CD14-positive monocyte (primary cell): ENCODE data around the gene SLC37A3. TPM values are rescaled to one million over a fixed set of nuclear protein-coding genes. Genes with fewer than 3 reads are reported as not detected.

Experiments used
- DNase-seq, 3 donors: peaks; one replicate each; pipeline ENCODE4 v3.0.0-alpha.2; 2011 to 2022
- H2AFZ ChIP-seq: 2 replicates; pipeline ENCODE4 v1.6.0; 2012; ENCODE audit warnings: mild to moderate bottlenecking, low read depth, low read length, inconsistent platforms; ENCODE audit not compliant: insufficient read depth, poor library complexity, severe bottlenecking
- H3K27ac ChIP-seq, 2 donors: 1 replicate in 1 of 2; 2 replicates in 1 of 2; pipeline ENCODE4 v1.5.1; 2012 to 2013; ENCODE audit warnings: low read length in 2 of 2, control low read depth in 1 of 2, inconsistent platforms in 1 of 2, low read depth in 1 of 2, mild to moderate bottlenecking in 1 of 2
- H3K27me3 ChIP-seq, 2 donors: one replicate each; pipeline versions ENCODE4 v1.6.0 to v1.6.1; 2011 to 2013; ENCODE audit warnings: low read length in 2 of 2; ENCODE audit not compliant: control insufficient read depth in 2 of 2, insufficient read depth in 2 of 2
- H3K36me3 ChIP-seq, 2 donors: replicated peaks in 1 of 2; 1 replicate in 1 of 2; 2 replicates in 1 of 2; pipeline versions ENCODE4 v1.5.1 to v1.6.1; 2012 to 2013; ENCODE audit warnings: low read length in 2 of 2, control low read depth in 1 of 2, inconsistent platforms in 1 of 2, mild to moderate bottlenecking in 1 of 2; ENCODE audit not compliant: insufficient read depth in 2 of 2, control insufficient read depth in 1 of 2
- H3K4me1 ChIP-seq, 2 donors: 1 replicate in 1 of 2; 2 replicates in 1 of 2; pipeline versions ENCODE4 v1.5.1 to v1.6.1; 2012 to 2013; ENCODE audit warnings: low read length in 2 of 2, control low read depth in 1 of 2, inconsistent platforms in 1 of 2, mild to moderate bottlenecking in 1 of 2, moderate library complexity in 1 of 2; ENCODE audit not compliant: insufficient read depth in 2 of 2, control insufficient read depth in 1 of 2
- H3K4me2 ChIP-seq: replicated peaks from 2 replicates; pipeline ENCODE3; 2012; ENCODE audit warnings: low read length, moderate library complexity, mild to moderate bottlenecking; ENCODE audit not compliant: poor library complexity, severe bottlenecking; ENCODE audit errors: extremely low read depth
- H3K4me3 ChIP-seq, 3 experiments: fragments of 200-600 bp in 1 of 3; sonication (generic) in 1 of 3; replicated peaks in 1 of 3; 1 replicate in 2 of 3; 2 replicates in 1 of 3; pipeline ENCODE4 v1.5.1; 2011 to 2013; ENCODE audit warnings: low read length in 3 of 3, mild to moderate bottlenecking in 3 of 3, control low read depth in 2 of 3, low read depth in 2 of 3, inconsistent platforms in 1 of 3, moderate library complexity in 1 of 3
- H3K79me2 ChIP-seq: 2 replicates; pipeline ENCODE4 v1.6.0; 2012; ENCODE audit warnings: mild to moderate bottlenecking, control low read depth, inconsistent platforms, low read length, moderate library complexity; ENCODE audit not compliant: insufficient read depth
- H3K9ac ChIP-seq: 2 replicates; pipeline ENCODE4 v1.6.0; 2017; ENCODE audit warnings: low read length, mild to moderate bottlenecking; ENCODE audit not compliant: insufficient read depth, poor library complexity, severe bottlenecking
- H3K9me3 ChIP-seq, 2 donors: replicated peaks in 1 of 2; 1 replicate in 1 of 2; 2 replicates in 1 of 2; pipeline versions ENCODE4 v1.5.1 to v1.6.1; 2012 to 2013; ENCODE audit warnings: low read length in 2 of 2, control low read depth in 1 of 2; ENCODE audit not compliant: control insufficient read depth in 1 of 2, insufficient read depth in 1 of 2
- H4K20me1 ChIP-seq: 2 replicates; pipeline ENCODE4 v1.6.0; 2012; ENCODE audit warnings: mild to moderate bottlenecking, low read length, control low read depth, moderate library complexity; ENCODE audit not compliant: insufficient read depth
- H3K27ac Mint-ChIP-seq, 7 donors: one replicate each; pipeline ENCODE4 v1.8.0; 2020; ENCODE audit warnings: mild to moderate bottlenecking in 7 of 7, mixed read lengths in 7 of 7, moderate library complexity in 6 of 7, inconsistent platforms in 2 of 7
- H3K27me3 Mint-ChIP-seq, 3 donors: one replicate each; pipeline ENCODE4 v1.8.0; 2021 to 2022; ENCODE audit warnings: low read depth in 3 of 3, mild to moderate bottlenecking in 3 of 3, mixed read lengths in 3 of 3, moderate library complexity in 3 of 3, inconsistent platforms in 1 of 3
- H3K36me3 Mint-ChIP-seq, 2 donors: one replicate each; pipeline ENCODE4 v1.8.0; 2020; ENCODE audit warnings: mixed read lengths in 2 of 2, inconsistent platforms in 1 of 2, mild to moderate bottlenecking in 1 of 2
- H3K4me1 Mint-ChIP-seq: one replicate; pipeline ENCODE4 v1.8.0; 2020; ENCODE audit warnings: mild to moderate bottlenecking, mixed read lengths
- H3K4me3 Mint-ChIP-seq, 2 donors: one replicate each; pipeline ENCODE4 v1.8.0; 2020; ENCODE audit warnings: mild to moderate bottlenecking in 2 of 2, mixed read lengths in 2 of 2, moderate library complexity in 1 of 2
- H3K9me3 Mint-ChIP-seq, 7 donors: one replicate each; pipeline ENCODE4 v1.8.0; 2020 to 2022; ENCODE audit warnings: mixed read lengths in 7 of 7, mild to moderate bottlenecking in 6 of 7, moderate library complexity in 6 of 7, inconsistent platforms in 2 of 7
- WGBS: methylation state at CpG from one replicate; pipeline ENCODE4 v1.1.5; 2013; ENCODE audit warnings: missing lambda C conversion rate; ENCODE audit not compliant: insufficient coverage; 5-methylcytosine and 5-hydroxymethylcytosine counted together
- intact Hi-C, 2 donors: fragments of 100-400 bp; cut with micrococcal nuclease; formaldehyde crosslinking; loops; one replicate each; pipeline versions ENCODE4 v1.15.0 to v1.15.1; 2023
- polyA plus RNA-seq, 3 donors: library from polyadenylated mRNA; depleted of rRNA in 1 of 3; unstranded in 2 of 3; stranded (reverse) in 1 of 3; fragments of 300-500 nt in 2 of 3; fragments of >200 nt in 1 of 3; fragmentation: Illumina TruSeq in 2 of 3; gene quantifications; 1 replicate in 2 of 3; 2 replicates in 1 of 3; pipeline ENCODE4 v1.2.3, GENCODE V29; 2012 to 2021
- TF ChIP-seq, protein P1 (sequence below): fragments of 200-600 bp; IDR thresholded peaks from one replicate; pipeline ENCODE4 v1.8.0; 2022; ENCODE audit warnings: antibody characterized with exemption, mild to moderate bottlenecking

The SLC37A3 gene
- polyA plus RNA-seq, 3 donors = 3.1 to 26.1 (median 5.2) TPM

DNA sequence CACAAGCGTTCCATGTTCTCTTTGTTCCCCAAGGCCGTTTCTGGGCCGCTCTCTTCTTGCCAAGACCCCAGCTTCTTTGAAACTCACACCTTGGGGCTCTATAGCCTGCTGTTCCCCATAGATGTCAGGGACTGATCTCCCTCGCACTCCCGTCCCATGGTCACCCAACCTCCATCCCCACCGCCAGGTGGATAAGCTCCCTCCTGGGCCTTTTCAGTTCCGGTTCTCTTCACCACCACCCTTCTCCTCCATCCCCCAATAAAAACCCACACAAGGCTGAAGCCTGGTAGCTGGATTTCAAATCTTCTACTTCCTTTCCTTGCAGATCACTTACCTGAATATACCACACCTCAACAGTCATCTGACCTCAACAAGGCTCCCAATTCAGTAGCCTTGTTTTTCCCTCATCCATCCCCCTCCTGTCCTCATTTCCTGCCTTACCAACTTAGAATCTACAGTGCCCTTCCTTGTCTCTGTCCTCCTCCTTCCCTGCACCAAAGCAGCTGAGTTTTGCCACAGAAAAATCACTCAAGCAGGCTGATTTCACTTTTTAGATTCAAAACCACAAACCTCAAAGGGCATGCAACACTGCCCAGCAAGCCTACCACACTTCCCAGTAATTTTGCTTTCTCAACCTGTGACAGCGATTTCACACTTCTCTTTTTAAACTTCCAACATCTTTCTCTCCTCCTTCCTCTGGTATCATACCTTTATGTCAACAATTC, 7.7 kb downstream of the SLC37A3 start:
- TF ChIP-seq, protein P1, sequence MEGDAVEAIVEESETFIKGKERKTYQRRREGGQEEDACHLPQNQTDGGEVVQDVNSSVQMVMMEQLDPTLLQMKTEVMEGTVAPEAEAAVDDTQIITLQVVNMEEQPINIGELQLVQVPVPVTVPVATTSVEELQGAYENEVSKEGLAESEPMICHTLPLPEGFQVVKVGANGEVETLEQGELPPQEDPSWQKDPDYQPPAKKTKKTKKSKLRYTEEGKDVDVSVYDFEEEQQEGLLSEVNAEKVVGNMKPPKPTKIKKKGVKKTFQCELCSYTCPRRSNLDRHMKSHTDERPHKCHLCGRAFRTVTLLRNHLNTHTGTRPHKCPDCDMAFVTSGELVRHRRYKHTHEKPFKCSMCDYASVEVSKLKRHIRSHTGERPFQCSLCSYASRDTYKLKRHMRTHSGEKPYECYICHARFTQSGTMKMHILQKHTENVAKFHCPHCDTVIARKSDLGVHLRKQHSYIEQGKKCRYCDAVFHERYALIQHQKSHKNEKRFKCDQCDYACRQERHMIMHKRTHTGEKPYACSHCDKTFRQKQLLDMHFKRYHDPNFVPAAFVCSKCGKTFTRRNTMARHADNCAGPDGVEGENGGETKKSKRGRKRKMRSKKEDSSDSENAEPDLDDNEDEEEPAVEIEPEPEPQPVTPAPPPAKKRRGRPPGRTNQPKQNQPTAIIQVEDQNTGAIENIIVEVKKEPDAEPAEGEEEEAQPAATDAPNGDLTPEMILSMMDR = no peak
- Histone ChIP-seq H4K20me1 (peaks cover 34% of the 10 kb centered on the region), H3K27me3 (peaks cover 0 to 7% of the 10 kb centered on the region in 2 donors), H3K4me3 (peak overlapping the region in 1 of 3 experiments; percentile 54), H3K27ac (peak overlapping the region; percentile 15 to 42), H3K9me3 (no peaks in the 10 kb centered on the region), H3K79me2 (peaks cover 3% of the 10 kb centered on the region), H2AFZ (no peak overlapping the region), H3K4me2 (peak overlapping the region; percentile 62), H3K36me3 (no peaks in the 10 kb centered on the region), H3K9ac (no peak overlapping the region), H3K4me1 (peaks cover 53 to 59% of the 10 kb centered on the region in 2 donors)
- intact Hi-C loops = no loop called here
- DNase-seq = peak; percentile 42 to 66 (median 57)
- peaks cover 0 to 2% (median 0%) of the 10 kb centered on the region in 7 donors for H3K9me3 Mint-ChIP-seq
- peaks cover under 1% of the 10 kb centered on the region for H3K4me1 Mint-ChIP-seq
- H3K36me3 Mint-ChIP-seq = peaks cover 2 to 10% of the 10 kb centered on the region in 2 donors
- no peak overlapping the region for H3K4me3 Mint-ChIP-seq
- H3K27me3 Mint-ChIP-seq = peaks cover 0 to 11% (median 4%) of the 10 kb centered on the region in 3 donors
- H3K27ac Mint-ChIP-seq = no peak overlapping the region
- 45% methylated on average over 8 of the region's 8 CpGs for WGBS

GRCh38 chr7:140390034-140390433, 8.3 kb downstream of the SLC37A3 start:
- intact Hi-C loops = no loop called here
- Histone ChIP-seq H4K20me1 (peaks cover 34% of the 10 kb centered on the region), H3K36me3 (no peaks in the 10 kb centered on the region), H2AFZ (no peak overlapping the region), H3K27me3 (peaks cover 0 to 6% of the 10 kb centered on the region in 2 donors), H3K4me3 (peak overlapping the region in 1 of 3 experiments; percentile 54), H3K79me2 (peaks cover 3% of the 10 kb centered on the region), H3K9ac (no peak overlapping the region), H3K27ac (peak overlapping the region; percentile 15 to 42), H3K4me1 (peaks cover 59 to 65% of the 10 kb centered on the region in 2 donors), H3K9me3 (no peaks in the 10 kb centered on the region), H3K4me2 (peak overlapping the region; percentile 62)
- WGBS = 33% methylated on average over 3 of the region's 4 CpGs
- H3K4me3 Mint-ChIP-seq = no peak overlapping the region
- peak in 1 of 3 donors; percentile 12 for DNase-seq
- peaks cover 7% of the 10 kb centered on the region for H3K4me1 Mint-ChIP-seq
- H3K27me3 Mint-ChIP-seq = peaks cover 0 to 9% (median 3%) of the 10 kb centered on the region in 3 donors
- H3K9me3 Mint-ChIP-seq = peaks cover 0 to 2% (median 0%) of the 10 kb centered on the region in 7 donors
- peaks cover 2 to 10% of the 10 kb centered on the region in 2 donors for H3K36me3 Mint-ChIP-seq
- TF ChIP-seq, protein P1 = no peak
- peak overlapping the region in 2 of 7 donors; percentile 4 to 6 for H3K27ac Mint-ChIP-seq
